K562 (cell line): ENCODE data around the gene PPT2. TPM values are rescaled to one million over a fixed set of nuclear protein-coding genes. Genes with fewer than 3 reads are reported as not detected.

Source experiments
- BCOR ChIP-seq: fragments of 450-650 bp; IDR thresholded peaks from 2 replicates; pipeline ENCODE4 v1.6.1; 2016
- BRF1 ChIP-seq: IDR thresholded peaks from 3 replicates; pipeline ENCODE4 v1.6.1; 2011; ENCODE audit warnings: borderline replicate concordance, mild to moderate bottlenecking; ENCODE audit not compliant: insufficient read length; ENCODE audit errors: extremely low read depth
- ELK1 ChIP-seq: sonication (generic); formaldehyde crosslinking; IDR thresholded peaks from 2 replicates; pipeline ENCODE4 v1.8.1; 2022; ENCODE audit warnings: missing genetic modification reagents
- FOXP4 ChIP-seq: sonication (generic); formaldehyde crosslinking; IDR thresholded peaks from 2 replicates; pipeline ENCODE4 v1.8.0; 2022; ENCODE audit warnings: mild to moderate bottlenecking, missing genetic modification reagents, borderline replicate concordance
- NCOA4 ChIP-seq: fragments of 450-650 bp; IDR thresholded peaks from 2 replicates; pipeline ENCODE4 v1.6.1; 2018; ENCODE audit warnings: mild to moderate bottlenecking; ENCODE audit not compliant: partially characterized antibody
- NFXL1 ChIP-seq: fragments of 450-650 bp; formaldehyde crosslinking; IDR thresholded peaks from 2 replicates; pipeline ENCODE4 v1.4.0; 2021; ENCODE audit warnings: mild to moderate bottlenecking
- PRPF4 ChIP-seq: fragments of 200-400 bp; formaldehyde crosslinking; IDR thresholded peaks from one replicate; pipeline ENCODE4 v1.6.1; 2017; ENCODE audit warnings: low read length, low read depth, mild to moderate bottlenecking; ENCODE audit not compliant: insufficient read depth, poor library complexity, severe bottlenecking
- RBM22 ChIP-seq: fragments of 200-400 bp; formaldehyde crosslinking; IDR thresholded peaks from 2 replicates; pipeline ENCODE4 v1.6.1; 2018; ENCODE audit warnings: low read length, low read depth; ENCODE audit not compliant: poor library complexity, severe bottlenecking
- SPI1 ChIP-seq: IDR thresholded peaks from 2 replicates; pipeline ENCODE4 v1.6.1; 2011; ENCODE audit warnings: low read depth, low read length, control low read depth, borderline replicate concordance
- STAT5B ChIP-seq: fragments of 250-450 bp; sonication (Bioruptor Pico); IDR thresholded peaks from 2 replicates; pipeline ENCODE4 v1.8.0; 2021; ENCODE audit warnings: mild to moderate bottlenecking, inconsistent platforms
- TCF7 ChIP-seq: sonication (generic); IDR thresholded peaks from 2 replicates; pipeline ENCODE4 v1.6.1; 2016; ENCODE audit warnings: antibody characterized with exemption, borderline replicate concordance
- ZBTB43 ChIP-seq: sonication (generic); formaldehyde crosslinking; IDR thresholded peaks from 2 replicates; pipeline ENCODE4 v1.8.0; 2023; ENCODE audit warnings: mild to moderate bottlenecking, missing genetic modification reagents
- ZBTB8A ChIP-seq: fragments of 450-650 bp; IDR thresholded peaks from 2 replicates; pipeline ENCODE4 v1.6.1; 2018; ENCODE audit warnings: mild to moderate bottlenecking, moderate library complexity; ENCODE audit not compliant: partially characterized antibody
- ZNF12 ChIP-seq: sonication (generic); formaldehyde crosslinking; IDR thresholded peaks from 2 replicates; pipeline ENCODE4 v1.4.0; 2020; ENCODE audit warnings: mild to moderate bottlenecking, missing genetic modification reagents
- ZNF384 ChIP-seq: IDR thresholded peaks from 2 replicates; pipeline ENCODE4 v1.6.1; 2012; ENCODE audit warnings: low read depth, low read length, improper control_type of control experiment
- ZNF398 ChIP-seq: fragments of 250-450 bp; sonication (Bioruptor Pico); IDR thresholded peaks from 2 replicates; pipeline ENCODE4 v1.8.0; 2021; ENCODE audit warnings: moderate library complexity, mild to moderate bottlenecking, inconsistent platforms
- ZNF449 ChIP-seq: fragments of 250-450 bp; sonication (Bioruptor Pico); IDR thresholded peaks from 2 replicates; pipeline ENCODE4 v1.8.0; 2022; ENCODE audit warnings: moderate library complexity, mild to moderate bottlenecking, inconsistent platforms
- ZNF695 ChIP-seq: fragments of 450-650 bp; formaldehyde crosslinking; IDR thresholded peaks from 2 replicates; pipeline ENCODE4 v1.4.0; 2020; ENCODE audit warnings: mild to moderate bottlenecking, moderate library complexity
- polyA plus RNA-seq, 8 experiments: library from polyadenylated mRNA; depleted of rRNA in 4 of 8; stranded (reverse) in 5 of 8; unstranded in 3 of 8; fragments of >200 nt; fragmentation: Nextera tagmentation in 2 of 8; fragmentation: Illumina TruSeq in 1 of 8; extraction: Ambion mirVana in 2 of 8; extraction: Trizol in 1 of 8; gene quantifications; 2 replicates each; pipeline versions ENCODE4 v1.2.1 to v1.2.3, GENCODE V29; 2011 to 2014; ENCODE audit warnings: inconsistent platforms in 1 of 8, missing spikeins in 1 of 8
- total RNA-seq, 7 experiments: library from RNA; depleted of rRNA in 6 of 7; stranded (reverse); fragments of >200 nt in 6 of 7; fragmentation: Illumina TruSeq in 2 of 7; extraction: Trizol in 2 of 7; gene quantifications; 2 replicates each; pipeline versions ENCODE4 v1.2.1 to v1.2.3, GENCODE V29; 2011 to 2021; ENCODE audit warnings: low replicate concordance in 1 of 7

The PPT2 gene
- total and polyA plus RNA-seq, 9 of the 15 experiments (the other 6 are each of a cell fraction or from before 2014, with no cell fraction given), result 27.4 to 98.8 (median 69.9) TPM

- TF ChIP-seq FOXP4 (no peak), ZBTB8A (no peak), STAT5B (CRISPR knock-in tag) (no peak), NCOA4 (no peak), PRPF4 (no peak), ZNF449 (CRISPR knock-in tag) (no peak), ZBTB43 (CRISPR knock-in tag) (no peak), NFXL1 (CRISPR knock-in tag) (no peak), BRF1 (no peak), ZNF695 (CRISPR knock-in tag) (no peak), TCF7 (no peak), ZNF384 (peak; percentile 14; the same call in 1 of the 2 replicates), SPI1 (peak; percentile 70), BCOR (no peak; the same call in 1 of the 2 replicates), ELK1 (CRISPR knock-in tag) (no peak), ZNF12 (CRISPR knock-in tag) (no peak), RBM22 (no peak), ZNF398 (no peak)
These were observed 26.0 kb upstream of the PPT2 start, which contains the start of gene ATF6B (continued) for GRCh38 chr6:32127717-32128592.
